ENCODE measurements around the gene TRPV4.
A peak's percentile ranks its signal among the peaks of the same experiment; 100 is the strongest.

Gene TRPV4

DNA sequence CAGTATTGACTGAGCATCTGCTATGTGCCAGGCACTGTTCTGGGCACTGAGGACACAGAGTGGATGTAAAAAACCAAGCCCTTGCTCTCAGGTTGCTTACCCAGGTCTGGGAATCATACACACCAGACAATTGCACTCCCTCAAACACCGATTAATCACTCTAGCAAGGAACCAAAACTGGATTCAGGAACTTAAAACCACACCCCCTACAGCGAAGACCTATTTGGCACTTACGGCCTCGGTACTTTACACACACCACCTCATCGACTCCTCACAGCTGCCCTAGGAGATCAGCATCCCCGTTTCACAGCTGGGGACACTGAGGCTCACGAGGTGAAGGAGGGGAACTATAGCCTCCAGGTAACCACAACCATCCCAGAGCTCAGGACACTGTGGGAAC, 45.6 kb upstream of the TRPV4 start:
- no peaks in the 10 kb centered on the region for H3K9me3 Mint-ChIP-seq
- H3K4me3 Mint-ChIP-seq: peak overlapping the region; percentile 91 to 98 (median 96)
- H3K36me3 Mint-ChIP-seq (ENCODE audit: low read depth): no peaks in the 10 kb centered on the region
- no peak overlapping the region for H3K27ac Mint-ChIP-seq
- TF ChIP-seq, protein P1, sequence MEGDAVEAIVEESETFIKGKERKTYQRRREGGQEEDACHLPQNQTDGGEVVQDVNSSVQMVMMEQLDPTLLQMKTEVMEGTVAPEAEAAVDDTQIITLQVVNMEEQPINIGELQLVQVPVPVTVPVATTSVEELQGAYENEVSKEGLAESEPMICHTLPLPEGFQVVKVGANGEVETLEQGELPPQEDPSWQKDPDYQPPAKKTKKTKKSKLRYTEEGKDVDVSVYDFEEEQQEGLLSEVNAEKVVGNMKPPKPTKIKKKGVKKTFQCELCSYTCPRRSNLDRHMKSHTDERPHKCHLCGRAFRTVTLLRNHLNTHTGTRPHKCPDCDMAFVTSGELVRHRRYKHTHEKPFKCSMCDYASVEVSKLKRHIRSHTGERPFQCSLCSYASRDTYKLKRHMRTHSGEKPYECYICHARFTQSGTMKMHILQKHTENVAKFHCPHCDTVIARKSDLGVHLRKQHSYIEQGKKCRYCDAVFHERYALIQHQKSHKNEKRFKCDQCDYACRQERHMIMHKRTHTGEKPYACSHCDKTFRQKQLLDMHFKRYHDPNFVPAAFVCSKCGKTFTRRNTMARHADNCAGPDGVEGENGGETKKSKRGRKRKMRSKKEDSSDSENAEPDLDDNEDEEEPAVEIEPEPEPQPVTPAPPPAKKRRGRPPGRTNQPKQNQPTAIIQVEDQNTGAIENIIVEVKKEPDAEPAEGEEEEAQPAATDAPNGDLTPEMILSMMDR (IDR thresholded peaks at IDR 0.05; ENCODE audit: unreplicated experiment in 3 of 3): no peak
- peaks cover 22% of the 10 kb centered on the region for H3K27me3 Mint-ChIP-seq (ENCODE audit: low read depth)
- H3K4me1 Mint-ChIP-seq: peaks cover 37% of the 10 kb centered on the region

DNA sequence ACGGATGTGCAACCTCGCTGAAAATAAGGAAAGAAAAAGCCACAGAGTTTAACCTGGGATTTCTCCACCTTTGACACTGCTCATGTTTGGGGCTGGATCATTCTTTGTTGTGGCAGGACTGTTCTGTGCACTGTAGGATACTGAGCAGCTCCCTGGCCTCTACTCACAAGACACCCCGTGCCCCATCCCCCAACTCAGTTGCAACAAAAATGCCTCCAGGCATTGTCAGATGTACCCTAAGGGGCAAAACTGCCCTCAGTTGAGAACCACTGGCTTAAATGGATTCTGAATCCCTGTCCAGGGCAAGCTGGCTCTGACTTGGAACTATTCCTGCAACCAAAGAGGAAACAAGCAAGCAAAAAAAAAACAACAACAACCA, 45.0 kb upstream of the TRPV4 start:
- Mint-ChIP-seq H3K4me3 (peak overlapping the region; percentile 91 to 98 (median 96)), H3K27ac (no peak overlapping the region), H3K9me3 (no peaks in the 10 kb centered on the region), H3K36me3 (ENCODE audit: low read depth) (no peaks in the 10 kb centered on the region), H3K27me3 (ENCODE audit: low read depth) (peaks cover 18% of the 10 kb centered on the region), H3K4me1 (peaks cover 37% of the 10 kb centered on the region)
- TF ChIP-seq, protein P1 (IDR thresholded peaks at IDR 0.05; ENCODE audit: unreplicated experiment in 3 of 3): no peak

DNA sequence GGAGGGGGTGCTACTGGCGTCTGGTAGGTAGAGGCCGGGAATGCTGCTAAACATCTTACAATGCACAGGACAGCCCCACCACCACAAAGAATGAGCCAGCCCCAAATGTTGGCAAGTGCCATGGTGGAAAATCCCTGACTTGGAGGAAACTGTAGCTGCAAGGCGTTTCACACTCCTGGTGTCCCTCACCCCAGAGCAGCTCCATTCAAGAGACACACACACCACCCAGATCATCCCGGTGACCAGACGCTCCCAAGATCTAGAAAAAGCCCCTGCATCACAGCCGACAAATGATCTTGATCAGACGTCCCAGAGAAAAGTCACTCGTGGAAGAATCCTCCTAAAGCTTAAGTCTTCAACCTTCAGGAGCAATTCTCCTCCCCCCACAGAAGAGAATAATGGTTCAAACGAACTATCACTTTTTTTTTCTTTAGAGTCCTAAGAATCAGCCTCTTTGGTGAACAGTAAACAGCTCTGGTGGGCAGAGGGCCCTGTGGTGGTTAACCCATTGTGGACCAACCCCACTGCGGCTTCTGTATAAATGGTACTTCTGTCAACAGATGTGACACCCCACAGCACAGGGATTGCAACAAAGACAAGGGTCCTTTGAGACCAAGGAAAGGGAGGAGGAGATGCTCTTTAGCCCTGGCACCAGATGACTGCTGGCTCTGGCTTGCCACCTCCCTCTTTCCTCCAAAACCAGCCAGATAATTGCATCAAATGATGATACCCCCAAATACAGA, 44.5 kb upstream of the TRPV4 start:
- Mint-ChIP-seq H3K4me3 (peak overlapping the region; percentile 60 to 80 (median 79)), H3K27ac (no peak overlapping the region), H3K9me3 (no peaks in the 10 kb centered on the region), H3K36me3 (ENCODE audit: low read depth) (peaks cover 2% of the 10 kb centered on the region), H3K4me1 (peaks cover 37% of the 10 kb centered on the region), H3K27me3 (ENCODE audit: low read depth) (peaks cover 18% of the 10 kb centered on the region)
- TF ChIP-seq, protein P1 (IDR thresholded peaks at IDR 0.05; ENCODE audit: unreplicated experiment in 3 of 3): no peak

DNA sequence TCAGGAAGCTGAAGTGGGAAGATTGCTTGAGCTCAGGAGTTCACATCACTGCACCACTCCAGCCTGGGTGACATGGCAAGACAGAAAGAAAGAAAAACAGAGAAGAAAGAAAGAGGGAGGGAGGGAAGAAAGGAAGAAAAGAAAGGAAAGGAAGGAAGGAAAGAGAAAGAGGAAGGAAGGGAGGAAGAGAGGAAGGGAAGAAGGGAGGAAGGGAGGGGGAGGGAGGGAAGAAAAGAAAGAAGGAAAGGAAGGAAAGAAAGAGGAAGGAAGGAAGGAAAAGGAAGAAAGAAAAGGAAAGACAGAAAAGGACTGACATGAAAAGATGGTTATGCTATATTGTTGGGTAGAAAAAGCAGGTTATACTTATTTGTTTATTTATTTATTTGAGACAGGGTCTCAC, 43.2 kb upstream of the TRPV4 start:
- TF ChIP-seq, protein P1 (IDR thresholded peaks at IDR 0.05; ENCODE audit: unreplicated experiment in 3 of 3): no peak
- Mint-ChIP-seq H3K4me3 (peak overlapping the region in 1 of 3 experiments; percentile 12), H3K27ac (no peak overlapping the region), H3K4me1 (peaks cover 37% of the 10 kb centered on the region), H3K27me3 (ENCODE audit: low read depth) (peaks cover 9% of the 10 kb centered on the region), H3K9me3 (no peaks in the 10 kb centered on the region), H3K36me3 (ENCODE audit: low read depth) (peaks cover 5% of the 10 kb centered on the region)

DNA sequence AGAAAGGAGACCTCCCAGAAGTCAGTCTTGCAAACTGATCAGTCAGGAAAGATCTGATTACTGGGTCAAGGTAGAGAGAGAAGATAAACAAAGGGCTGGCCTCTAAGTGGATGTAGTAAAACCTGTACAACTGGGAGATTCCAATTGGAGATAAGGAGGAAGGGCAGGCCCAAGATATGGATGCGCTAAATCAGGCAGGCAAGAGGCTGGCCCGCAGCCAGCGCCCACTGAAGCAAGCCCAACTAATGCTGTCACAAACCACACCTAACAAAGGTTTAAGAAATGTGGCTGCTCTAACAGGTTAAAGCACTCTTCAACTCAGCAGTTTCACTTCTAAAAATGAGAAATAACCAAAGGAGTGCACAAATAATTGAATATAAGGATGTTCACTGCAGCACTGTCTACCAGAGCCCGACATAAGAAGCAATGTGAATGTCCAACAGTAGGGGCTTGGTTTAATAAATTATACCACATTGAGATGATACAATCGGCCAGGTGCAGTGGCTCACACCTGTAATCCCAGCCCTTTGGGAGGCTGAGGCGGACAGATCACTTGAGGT, 42.5 kb upstream of the TRPV4 start:
- Mint-ChIP-seq H3K4me3 (no peak overlapping the region), H3K27me3 (ENCODE audit: low read depth) (peaks cover 4% of the 10 kb centered on the region), H3K9me3 (no peaks in the 10 kb centered on the region), H3K36me3 (ENCODE audit: low read depth) (peaks cover 5% of the 10 kb centered on the region), H3K4me1 (peaks cover 30% of the 10 kb centered on the region), H3K27ac (peak overlapping the region in 1 of 3 experiments; percentile 28)
- TF ChIP-seq, protein P1 (IDR thresholded peaks at IDR 0.05; ENCODE audit: unreplicated experiment in 3 of 3): no peak

DNA sequence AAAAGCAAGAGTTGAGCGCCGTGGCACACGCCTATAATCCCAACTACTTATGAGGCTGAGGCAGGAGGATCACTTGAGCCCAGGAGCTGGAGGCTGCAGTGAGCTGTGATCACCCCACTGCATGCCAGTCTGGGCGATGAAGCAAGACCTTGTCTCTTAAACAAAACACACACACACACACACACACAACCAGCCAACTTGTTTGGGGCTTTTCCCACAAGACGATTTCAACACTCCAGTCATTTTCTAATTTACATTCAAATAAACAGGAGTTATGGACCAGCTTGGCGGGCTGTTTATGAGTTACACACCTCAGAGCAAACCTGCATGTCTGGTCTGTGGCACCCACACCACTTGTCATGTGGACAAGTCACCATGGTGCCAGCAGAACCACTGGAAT, 40.5 kb upstream of the TRPV4 start:
- Mint-ChIP-seq H3K36me3 (ENCODE audit: low read depth) (peaks cover 5% of the 10 kb centered on the region), H3K4me3 (no peak overlapping the region), H3K4me1 (peaks cover 18% of the 10 kb centered on the region), H3K27me3 (ENCODE audit: low read depth) (no peaks in the 10 kb centered on the region), H3K27ac (no peak overlapping the region), H3K9me3 (no peaks in the 10 kb centered on the region)
- TF ChIP-seq, protein P1 (IDR thresholded peaks at IDR 0.05; ENCODE audit: unreplicated experiment in 3 of 3): no peak
